ENCODE measurements around the gene NEUROD4. TPM values are rescaled to one million over a fixed set of nuclear protein-coding genes. Genes with fewer than 3 reads are reported as not detected.

Gene NEUROD4
- total and polyA plus RNA-seq, 12 donors = not detected

DNA sequence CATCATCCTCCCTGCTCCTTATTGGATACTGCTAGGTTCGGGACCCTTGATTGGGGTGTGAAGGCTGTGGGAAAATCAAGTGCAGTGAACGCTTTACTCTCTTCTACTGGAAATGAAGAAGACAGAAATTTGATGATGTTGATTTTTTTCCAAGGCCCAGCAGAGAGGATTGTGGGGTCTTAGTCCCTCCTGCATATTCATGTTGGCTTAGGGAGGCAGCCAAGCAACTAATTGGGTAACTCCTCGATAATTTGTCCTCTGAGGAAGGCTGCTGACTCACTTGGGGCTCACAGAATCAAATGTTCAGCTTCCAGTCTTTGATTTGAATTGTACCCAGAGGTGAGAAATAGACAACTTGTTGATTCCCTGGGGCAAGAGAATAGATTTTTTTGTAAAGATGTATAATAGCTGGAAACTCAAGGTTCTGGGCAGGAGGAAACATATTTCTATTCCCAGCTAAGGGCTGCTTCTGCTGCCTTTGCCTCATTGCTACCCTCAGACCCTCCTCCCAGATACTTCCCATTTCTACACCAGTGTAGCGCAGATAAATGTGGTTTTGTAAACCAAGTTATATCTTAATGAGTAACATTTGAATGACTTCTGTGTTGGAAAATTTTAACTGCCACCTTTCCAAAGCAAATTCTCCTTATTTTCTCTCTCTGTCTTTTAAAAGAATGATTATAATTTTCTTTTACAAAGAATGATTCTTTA lies 21.7 kb downstream of the NEUROD4 start:
- TF ChIP-seq, protein P1, sequence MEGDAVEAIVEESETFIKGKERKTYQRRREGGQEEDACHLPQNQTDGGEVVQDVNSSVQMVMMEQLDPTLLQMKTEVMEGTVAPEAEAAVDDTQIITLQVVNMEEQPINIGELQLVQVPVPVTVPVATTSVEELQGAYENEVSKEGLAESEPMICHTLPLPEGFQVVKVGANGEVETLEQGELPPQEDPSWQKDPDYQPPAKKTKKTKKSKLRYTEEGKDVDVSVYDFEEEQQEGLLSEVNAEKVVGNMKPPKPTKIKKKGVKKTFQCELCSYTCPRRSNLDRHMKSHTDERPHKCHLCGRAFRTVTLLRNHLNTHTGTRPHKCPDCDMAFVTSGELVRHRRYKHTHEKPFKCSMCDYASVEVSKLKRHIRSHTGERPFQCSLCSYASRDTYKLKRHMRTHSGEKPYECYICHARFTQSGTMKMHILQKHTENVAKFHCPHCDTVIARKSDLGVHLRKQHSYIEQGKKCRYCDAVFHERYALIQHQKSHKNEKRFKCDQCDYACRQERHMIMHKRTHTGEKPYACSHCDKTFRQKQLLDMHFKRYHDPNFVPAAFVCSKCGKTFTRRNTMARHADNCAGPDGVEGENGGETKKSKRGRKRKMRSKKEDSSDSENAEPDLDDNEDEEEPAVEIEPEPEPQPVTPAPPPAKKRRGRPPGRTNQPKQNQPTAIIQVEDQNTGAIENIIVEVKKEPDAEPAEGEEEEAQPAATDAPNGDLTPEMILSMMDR (IDR thresholded peaks at IDR 0.05) = no peak
- Histone ChIP-seq H3K4me3 (no peak overlapping the region), H3K27me3 (peaks cover 0 to 57% (median 15%) of the 10 kb centered on the region in 7 donors), H3K27ac (no peak overlapping the region), H3K9me3 (no peaks in the 10 kb centered on the region), H3K4me1 (peaks cover 0 to 39% (median 0%) of the 10 kb centered on the region in 9 donors), H3K36me3 (no peaks in the 10 kb centered on the region)
- no peak for ATAC-seq
- DNase-seq = no peak
- 69 to 71% methylated on average over 4 of the region's 4 CpGs for WGBS, 2 donors
- intact Hi-C loops (cut with DNase I) = no loop called here

GRCh38 chr12:55043542-55043941 lies 23.8 kb downstream of the NEUROD4 start:
- no peak for DNase-seq
- Histone ChIP-seq H3K9me3 (no peaks in the 10 kb centered on the region), H3K27ac (no peak overlapping the region), H3K27me3 (peaks cover 0 to 54% (median 18%) of the 10 kb centered on the region in 7 donors), H3K4me1 (peaks cover 0 to 27% (median 0%) of the 10 kb centered on the region in 9 donors), H3K4me3 (no peak overlapping the region), H3K36me3 (no peaks in the 10 kb centered on the region)
- ATAC-seq = peak in 1 of 8 donors; percentile 61
- intact Hi-C loops (cut with DNase I) = no loop called here
- WGBS, 2 donors = 83 to 86% methylated on average over 3 of the region's 3 CpGs
- TF ChIP-seq, protein P1 (IDR thresholded peaks at IDR 0.05) = no peak

DNA sequence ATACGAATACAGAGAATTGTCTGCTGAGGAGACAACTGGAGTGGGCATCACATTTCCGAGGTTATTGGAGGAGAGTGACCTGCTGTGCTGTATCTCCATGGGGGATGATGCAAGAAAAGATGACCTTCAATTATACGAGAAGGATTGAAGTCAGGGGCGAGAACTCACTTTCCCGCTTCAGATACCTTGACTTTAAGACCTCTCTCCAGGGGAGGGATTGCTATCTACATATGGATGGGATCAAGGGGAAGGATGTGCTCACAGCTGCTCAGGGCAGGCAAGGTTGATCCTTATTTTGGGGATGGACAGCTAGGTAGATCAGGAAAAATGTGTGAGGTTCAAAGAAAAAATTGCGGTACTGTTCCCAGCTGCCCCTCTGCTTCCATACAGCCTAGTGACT lies 24.4 kb downstream of the NEUROD4 start:
- ATAC-seq = no peak
- no peak for DNase-seq
- TF ChIP-seq, protein P1 (IDR thresholded peaks at IDR 0.05) = no peak
- Histone ChIP-seq H3K27ac (no peak overlapping the region), H3K9me3 (no peaks in the 10 kb centered on the region), H3K27me3 (peaks cover 0 to 53% (median 14%) of the 10 kb centered on the region in 7 donors), H3K36me3 (no peaks in the 10 kb centered on the region), H3K4me3 (no peak overlapping the region), H3K4me1 (peaks cover 0 to 27% (median 0%) of the 10 kb centered on the region in 9 donors)
- WGBS, 2 donors = 48 to 49% methylated on average over 6 of the region's 6 CpGs
- intact Hi-C loops (cut with DNase I) = no loop called here

- TF ChIP-seq, protein P1 (IDR thresholded peaks at IDR 0.05) = no peak
- Histone ChIP-seq H3K4me3 (no peak overlapping the region), H3K27me3 (peaks cover 0 to 23% (median 6%) of the 10 kb centered on the region in 7 donors), H3K36me3 (no peaks in the 10 kb centered on the region), H3K9me3 (no peaks in the 10 kb centered on the region), H3K27ac (no peak overlapping the region), H3K4me1 (no peaks in the 10 kb centered on the region)
- WGBS, 2 donors = 85% methylated on average over 16 of the region's 16 CpGs
- no peak for ATAC-seq
- no peak for DNase-seq
- intact Hi-C loops (cut with DNase I) = no loop called here
These were observed 29.9 kb downstream of the NEUROD4 start for GRCh38 chr12:55049676-55050075.

Measured in heart right ventricle (tissue), 16 donors.